G401.6 (cell line): ENCODE data around the gene DHX15.
"Not testable (repeated sequence)": the region's sequence is repeated elsewhere in the genome, so short reads cannot be mapped to it uniquely, and the experiment has no call there.

Source experiments
- FAIRE-seq: peaks from 2 replicates; lab custom pipeline; 2012; peaks lifted over from hg19 to GRCh38; lab: Jason Lieb, UNC

The DHX15 gene

GRCh38 chr4:24544208-24544988 lies 40.0 kb downstream of the DHX15 start:
- peak; percentile 21 for FAIRE-seq

DNA sequence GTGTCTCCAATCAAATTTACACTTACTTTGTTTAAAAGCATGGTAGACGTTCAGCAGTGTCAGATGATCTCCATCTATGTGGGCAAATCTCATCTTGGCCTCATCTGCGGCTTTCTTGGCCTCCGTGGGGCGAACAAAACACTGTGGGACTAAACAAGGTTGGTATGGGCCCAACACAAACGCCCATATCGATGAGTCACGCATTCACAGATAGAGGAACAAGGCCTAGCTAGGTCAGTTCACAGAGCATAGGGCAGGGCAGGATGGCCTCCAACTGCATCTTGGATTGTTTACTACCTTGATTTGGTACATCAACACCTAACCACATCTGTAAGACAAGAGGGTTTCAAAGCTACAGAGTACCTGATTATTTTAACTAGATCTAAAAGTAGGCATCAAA lies 47.3 kb downstream of the DHX15 start:
- FAIRE-seq = no peak

DNA sequence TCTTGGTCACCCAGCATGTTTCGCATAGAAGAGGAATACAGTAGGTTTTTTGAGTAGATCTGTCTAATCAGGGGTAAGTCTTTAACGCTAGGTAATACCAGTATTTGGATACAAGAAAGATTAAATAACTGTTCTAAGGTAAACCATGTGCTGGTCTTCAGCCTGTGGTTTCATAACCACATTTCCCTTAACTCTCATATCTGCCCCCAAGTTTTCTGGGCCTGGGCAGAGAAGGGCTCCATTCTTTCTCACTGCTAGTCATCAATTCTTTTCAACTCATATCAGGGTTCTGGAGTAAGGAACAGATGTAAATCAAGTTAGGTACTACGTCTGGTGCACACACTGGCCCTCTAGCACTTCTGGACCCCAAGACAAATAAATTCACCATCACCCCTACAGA lies 49.0 kb downstream of the DHX15 start:
- no peak for FAIRE-seq

GRCh38 chr4:24533364-24533763 lies 51.0 kb downstream of the DHX15 start:
- no peak for FAIRE-seq

GRCh38 chr4:24529555-24529954 lies 54.8 kb downstream of the DHX15 start:
- FAIRE-seq = no peak

DNA sequence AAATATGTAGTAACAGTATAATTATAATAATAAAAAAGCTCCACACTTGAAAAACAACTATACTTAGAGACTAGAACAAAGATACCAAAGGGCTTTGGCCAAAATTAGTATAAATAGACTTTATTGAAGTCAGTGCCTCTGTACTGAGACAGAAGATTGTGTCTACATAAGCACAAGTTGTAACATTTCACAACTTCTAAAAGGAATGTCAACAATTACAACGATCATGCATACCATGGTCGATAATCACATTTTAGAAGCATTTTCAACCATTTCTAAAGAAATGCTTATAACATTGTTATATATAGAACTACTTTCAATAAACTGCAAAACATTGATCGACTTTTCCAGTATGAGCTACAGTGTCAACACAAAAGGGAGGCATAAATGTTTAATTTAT lies 57.0 kb downstream of the DHX15 start:
- no peak for FAIRE-seq

- FAIRE-seq = no peak
Observed at GRCh38 chr4:24521544-24521943, 62.8 kb downstream of the DHX15 start.

DNA sequence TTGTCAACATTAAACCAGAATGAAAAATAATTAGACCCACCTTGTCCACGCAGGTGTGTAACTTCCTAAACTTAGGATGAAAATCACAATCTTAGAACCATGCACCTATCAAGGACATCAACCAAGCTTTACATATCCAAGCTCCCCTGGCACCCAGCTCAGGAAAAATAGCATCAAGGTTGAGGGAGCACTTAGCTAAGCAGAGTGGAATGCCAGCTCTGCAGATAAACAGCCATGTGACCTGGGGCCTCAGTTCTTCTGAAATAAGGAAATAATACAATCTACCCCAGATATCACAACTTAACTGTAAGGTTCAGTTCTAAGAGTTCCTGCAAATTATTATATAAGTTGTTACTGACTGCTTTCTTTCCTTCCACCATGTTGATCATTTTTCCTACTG lies 64.7 kb downstream of the DHX15 start:
- FAIRE-seq = no peak

DNA sequence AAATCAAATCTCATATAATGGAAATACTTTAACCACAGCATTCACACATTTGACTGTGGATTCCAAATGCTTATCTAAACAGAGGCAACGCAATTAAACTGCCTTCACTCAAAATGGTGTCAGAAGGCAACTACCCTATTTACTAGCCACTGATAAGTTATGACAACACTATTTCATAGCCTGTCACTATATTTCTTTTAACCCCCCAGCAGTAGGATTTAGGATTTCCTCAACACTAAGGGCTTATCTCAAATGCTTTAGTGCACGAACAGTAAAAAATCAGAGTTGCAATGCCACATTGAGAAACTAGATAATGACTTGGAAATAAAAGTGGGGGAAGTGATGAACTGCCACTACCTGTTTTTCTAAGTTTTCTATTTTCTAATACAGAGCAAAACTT lies 66.7 kb downstream of the DHX15 start:
- no peak for FAIRE-seq

DNA sequence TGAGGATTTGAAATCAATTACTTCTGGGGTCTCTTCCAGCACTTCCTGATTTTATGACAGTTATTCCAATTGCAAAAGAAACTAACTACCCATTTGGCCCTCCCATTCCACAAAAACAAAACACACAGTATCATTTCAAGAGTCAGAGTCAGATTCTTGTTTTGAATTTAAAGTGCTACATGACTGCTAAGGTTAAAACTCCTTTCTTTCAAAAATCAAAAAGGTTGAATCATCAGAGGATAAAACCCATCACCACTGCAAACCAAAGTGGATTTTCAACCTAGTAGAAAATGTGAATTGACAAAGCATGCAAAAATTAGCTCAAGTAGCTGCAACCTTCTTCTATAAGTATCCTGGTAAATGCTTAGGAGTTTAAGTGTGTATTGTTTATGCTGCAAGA lies 67.4 kb downstream of the DHX15 start:
- no peak for FAIRE-seq

DNA sequence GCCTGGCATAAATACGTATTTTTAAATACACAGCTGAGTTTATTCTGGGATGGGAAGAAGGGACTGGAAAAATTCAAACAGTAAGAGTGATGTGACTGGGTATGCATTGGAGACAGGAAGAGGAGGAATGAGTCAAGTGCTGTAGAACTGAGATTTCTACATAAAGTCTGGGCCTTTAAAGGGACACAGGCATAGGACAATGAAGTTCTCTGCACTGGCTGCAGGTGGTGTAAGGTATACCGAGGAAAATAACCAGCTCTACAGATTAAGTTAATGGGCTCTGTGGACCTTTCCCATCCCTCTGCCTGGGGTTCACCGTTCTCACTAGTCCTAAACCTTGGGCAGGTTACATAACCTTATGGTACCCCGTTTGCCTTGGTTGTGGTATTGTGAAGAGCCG lies 68.7 kb downstream of the DHX15 start:
- FAIRE-seq = no peak

DNA sequence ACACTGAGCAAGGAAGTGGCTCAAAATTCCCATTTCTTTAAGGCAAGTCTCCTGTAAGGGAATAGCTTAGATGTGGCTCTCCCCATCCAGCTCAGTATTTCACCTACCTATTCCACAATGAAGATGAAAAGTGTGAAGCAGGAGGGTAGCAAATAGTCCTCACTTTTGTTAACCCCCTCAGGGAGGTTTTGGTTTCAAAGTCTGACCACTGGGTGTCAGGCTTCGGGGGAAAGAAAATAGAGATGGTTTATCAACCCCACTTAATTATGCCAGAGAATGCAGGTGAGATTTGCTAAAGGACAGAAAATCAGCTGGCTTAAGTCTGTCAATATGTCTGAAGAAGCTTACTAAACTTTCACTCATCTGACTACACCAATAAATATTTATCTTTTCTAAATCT lies 69.5 kb downstream of the DHX15 start:
- no peak for FAIRE-seq

GRCh38 chr4:24513718-24514117 lies 70.6 kb downstream of the DHX15 start:
- FAIRE-seq = no peak

DNA sequence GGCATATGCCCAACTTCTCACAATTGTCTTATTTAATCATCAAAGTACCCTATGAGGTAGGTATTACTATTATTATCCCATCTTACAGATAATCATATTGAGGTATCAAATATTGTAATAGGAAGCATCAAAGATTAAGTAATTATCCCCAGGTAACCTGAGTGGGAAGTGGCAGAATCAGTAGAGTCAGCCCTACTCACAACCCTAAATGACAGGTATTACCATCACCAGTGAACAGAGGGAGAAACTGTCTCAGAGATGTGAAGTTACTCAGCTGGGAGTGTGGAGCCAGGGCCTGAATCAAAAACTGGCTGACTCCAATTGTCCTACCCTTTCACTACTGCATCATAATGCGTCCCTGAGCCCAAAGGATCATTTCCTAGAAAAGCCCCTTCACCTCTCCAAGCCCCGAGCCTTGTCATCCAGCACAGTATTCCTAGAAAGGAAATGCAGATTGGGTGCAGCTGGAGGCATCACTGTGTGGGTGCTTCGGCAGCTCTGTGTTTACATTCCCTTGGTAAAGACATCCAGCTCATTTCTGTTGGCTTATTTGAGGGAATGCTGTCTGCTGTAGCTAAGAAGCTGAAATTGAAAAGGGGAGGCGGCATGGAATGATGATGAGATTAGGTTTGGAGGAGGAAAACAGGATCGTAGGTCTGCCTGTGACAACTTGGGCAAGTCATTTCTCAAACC lies 72.8 kb downstream of the DHX15 start:
- FAIRE-seq = no peak

DNA sequence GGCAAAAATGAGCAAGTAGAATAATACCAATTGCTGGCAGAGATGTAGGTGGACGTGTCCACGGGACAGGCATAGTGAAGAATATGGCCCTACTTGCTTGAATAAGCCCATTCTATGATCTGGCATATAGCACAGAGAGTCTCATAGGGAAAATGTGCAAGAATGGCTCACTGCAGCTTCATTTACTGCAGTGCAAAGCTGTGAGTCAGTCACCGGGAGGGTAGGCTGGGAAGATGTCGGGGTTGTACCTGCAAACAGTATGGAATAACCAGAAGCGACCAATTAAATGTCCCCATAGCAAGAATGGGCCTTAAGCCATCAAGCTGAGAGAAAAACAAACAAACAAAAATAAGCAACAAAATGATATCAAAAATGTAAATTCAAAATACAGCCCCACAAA lies 74.3 kb downstream of the DHX15 start:
- no peak for FAIRE-seq

- FAIRE-seq = no peak
Observed at GRCh38 chr4:24508541-24508940, 75.8 kb downstream of the DHX15 start.

- no peak for FAIRE-seq
Observed at GRCh38 chr4:24507439-24507838, 76.9 kb downstream of the DHX15 start.

- not testable (repeated sequence) for FAIRE-seq
Observed at GRCh38 chr4:24503090-24503489, 81.3 kb downstream of the DHX15 start.

- FAIRE-seq = no peak
Observed at GRCh38 chr4:24497221-24497620, 87.1 kb downstream of the DHX15 start.

- no peak for FAIRE-seq
Observed at GRCh38 chr4:24496597-24496996, 87.8 kb downstream of the DHX15 start.

DNA sequence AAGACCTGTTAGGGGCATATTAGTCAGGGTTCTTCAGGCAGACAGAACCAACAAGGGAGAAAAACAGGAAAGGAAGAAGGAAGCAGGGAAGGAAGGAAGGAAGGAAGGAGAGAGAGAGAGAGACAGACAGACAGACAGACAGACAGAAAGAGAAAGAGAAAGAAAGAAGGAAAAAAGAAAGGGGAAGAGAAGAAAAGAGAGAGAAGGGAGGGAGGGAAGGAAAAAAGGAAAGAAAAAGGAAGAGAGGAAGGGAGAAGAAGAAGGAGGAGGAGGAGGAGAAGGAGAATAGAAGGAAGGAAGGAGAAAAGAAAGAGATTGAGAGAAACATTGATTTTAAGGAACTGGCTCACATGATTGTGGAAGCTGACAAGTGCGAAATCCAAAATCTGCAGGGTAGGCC lies 89.0 kb downstream of the DHX15 start:
- no peak for FAIRE-seq

GRCh38 chr4:24489870-24490269 lies 94.5 kb downstream of the DHX15 start:
- no peak for FAIRE-seq

DNA sequence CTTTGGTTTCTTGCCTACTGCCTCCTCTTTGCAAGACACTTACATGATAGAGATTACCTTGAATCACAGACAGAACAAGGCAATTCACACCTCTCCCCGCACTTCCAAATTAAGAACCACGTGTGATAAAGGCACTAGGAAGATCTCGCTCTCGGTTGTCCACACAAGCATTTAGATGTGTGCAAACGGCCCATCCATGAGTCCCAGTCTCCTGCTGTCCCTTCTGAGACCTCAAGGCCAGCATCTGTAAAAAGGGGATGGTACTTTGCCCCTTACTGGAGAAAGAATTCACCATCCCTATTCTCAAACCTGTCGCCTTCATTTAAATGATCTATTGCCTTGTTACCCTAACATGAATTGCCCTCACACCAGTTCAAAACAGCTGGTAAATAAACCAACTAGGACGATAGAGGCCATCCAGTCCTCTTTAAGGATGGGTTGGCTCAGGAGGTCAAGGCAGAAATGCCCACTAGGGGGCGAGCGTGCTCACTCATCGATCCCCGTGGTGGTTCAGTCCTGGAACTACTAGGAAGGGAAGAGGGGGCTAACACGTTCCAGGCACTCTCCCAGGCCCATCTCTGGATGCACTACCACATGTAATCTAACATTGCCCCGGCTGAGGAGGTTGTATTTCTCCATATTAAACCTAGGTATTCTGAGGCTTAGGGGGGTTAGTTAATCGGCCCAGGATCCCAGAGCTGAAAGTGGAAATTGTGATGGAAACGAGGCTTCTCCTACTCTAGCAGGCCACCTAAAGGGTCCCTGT lies 95.8 kb downstream of the DHX15 start:
- FAIRE-seq = peak; percentile 60
